ENCODE measurements around the gene BRSK2.

Gene BRSK2

GRCh38 chr11:1371836-1372465 lies 17.8 kb upstream of the BRSK2 start:
- TF ChIP-seq PRDM10 (tag by site-specific recombination; IDR thresholded peaks at IDR 0.05) (peak; percentile 41; the same call in 1 of the 2 replicates), ZFP37 (tag by site-specific recombination; IDR thresholded peaks at IDR 0.05) (no peak), INSM2 (tag by site-specific recombination; IDR thresholded peaks at IDR 0.05) (no peak), ZFP41 (tag by site-specific recombination; IDR thresholded peaks at IDR 0.05; ENCODE audit: borderline replicate concordance) (no peak), KLF8 (tag by site-specific recombination; IDR thresholded peaks at IDR 0.05) (no peak), ZBTB1 (tag by site-specific recombination; IDR thresholded peaks at IDR 0.05) (no peak), ZNF621 (tag by site-specific recombination; IDR thresholded peaks at IDR 0.05) (no peak), ZFP3 (tag by site-specific recombination; IDR thresholded peaks at IDR 0.05; ENCODE audit: low read depth) (no peak)
- ChIA-PET POLR2A (no interaction called here), CTCF (no interaction called here)
- no peak overlapping the region for H3K4me3 ChIP-seq (ENCODE audit: low read depth, low read length)
- no peaks in the 10 kb centered on the region for H3K9me3 ChIP-seq (ENCODE audit: control insufficient read depth, insufficient read depth, low read depth, low read length)
- no peak overlapping the region for H3K27ac ChIP-seq (ENCODE audit: extremely low read depth, low read depth, low read length)
- no peaks in the 10 kb centered on the region for H3K36me3 ChIP-seq (ENCODE audit: control insufficient read depth in 2 of 2, insufficient read depth in 1 of 2, low read length in 2 of 2)
- H3K4me1 ChIP-seq (ENCODE audit: control insufficient read depth, insufficient read depth, low read length): no peaks in the 10 kb centered on the region

- Histone ChIP-seq H3K36me3 (ENCODE audit: control insufficient read depth in 2 of 2, insufficient read depth in 1 of 2, low read length in 2 of 2) (no peaks in the 10 kb centered on the region), H3K4me1 (ENCODE audit: control insufficient read depth, insufficient read depth, low read length) (no peaks in the 10 kb centered on the region), H3K4me3 (ENCODE audit: low read depth, low read length) (no peak overlapping the region), H3K27ac (ENCODE audit: extremely low read depth, low read depth, low read length) (no peak overlapping the region), H3K9me3 (ENCODE audit: control insufficient read depth, insufficient read depth, low read depth, low read length) (no peaks in the 10 kb centered on the region)
- CTCF ChIA-PET: interaction anchor here (0.7 kb wide), 1 partner anchor 142 kb away, joined by 3 read pairs; no protein-coding TSS in a partner anchor
- no peak for TF ChIP-seq ZSCAN18 (tag by site-specific recombination; IDR thresholded peaks at IDR 0.05)
- TF ChIP-seq GLIS1 (tag by site-specific recombination; IDR thresholded peaks at IDR 0.05): no peak
- no peak for TF ChIP-seq ZNF777 (tag by site-specific recombination; IDR thresholded peaks at IDR 0.05; ENCODE audit: borderline replicate concordance)
- no peak for TF ChIP-seq ZNF404 (tag by site-specific recombination; IDR thresholded peaks at IDR 0.05)
- POLR2A ChIA-PET: no interaction called here
Observed at GRCh38 chr11:1372660-1373059, 17.1 kb upstream of the BRSK2 start.

- POLR2A ChIA-PET: no interaction called here
- no peak for TF ChIP-seq SETDB1 (IDR thresholded peaks at IDR 0.05; ENCODE audit: insufficient read length, low read length)
- no peak for TF ChIP-seq ZFHX2 (tag by site-specific recombination; conservative IDR thresholded peaks at IDR 0.05)
- no peak for TF ChIP-seq SP7 (tag by site-specific recombination; IDR thresholded peaks at IDR 0.05)
- no peak for TF ChIP-seq ZNF707 (tag by site-specific recombination; IDR thresholded peaks at IDR 0.05)
- TF ChIP-seq PBX3 (CRISPR knock-in tag; IDR thresholded peaks at IDR 0.05): no peak
- TF ChIP-seq ZNF221 (tag by site-specific recombination; IDR thresholded peaks at IDR 0.05; ENCODE audit: borderline replicate concordance): no peak
- TF ChIP-seq ZNF610 (tag by site-specific recombination; IDR thresholded peaks at IDR 0.05; ENCODE audit: borderline replicate concordance): no peak
- CTCF ChIA-PET: interaction anchor here (0.7 kb wide), 1 partner anchor 141 kb away, joined by 3 read pairs; no protein-coding TSS in a partner anchor
- Histone ChIP-seq H3K36me3 (ENCODE audit: control insufficient read depth in 2 of 2, insufficient read depth in 1 of 2, low read length in 2 of 2) (no peaks in the 10 kb centered on the region), H3K27ac (ENCODE audit: extremely low read depth, low read depth, low read length) (no peak overlapping the region), H3K4me1 (ENCODE audit: control insufficient read depth, insufficient read depth, low read length) (no peaks in the 10 kb centered on the region), H3K9me3 (ENCODE audit: control insufficient read depth, insufficient read depth, low read depth, low read length) (no peaks in the 10 kb centered on the region), H3K4me3 (ENCODE audit: low read depth, low read length) (no peak overlapping the region)
Observed at GRCh38 chr11:1373536-1374214, 16.1 kb upstream of the BRSK2 start.

All from HEK293 (cell line).